ENCODE data around the gene ESYT2. TPM values are rescaled to one million over a fixed set of nuclear protein-coding genes. Genes with fewer than 3 reads are reported as not detected.
A peak's percentile ranks its signal among the peaks of the same experiment; 100 is the strongest.

The ESYT2 gene
- total and polyA plus RNA-seq, 5 donors: 29.0 to 84.7 (median 51.7) TPM

DNA sequence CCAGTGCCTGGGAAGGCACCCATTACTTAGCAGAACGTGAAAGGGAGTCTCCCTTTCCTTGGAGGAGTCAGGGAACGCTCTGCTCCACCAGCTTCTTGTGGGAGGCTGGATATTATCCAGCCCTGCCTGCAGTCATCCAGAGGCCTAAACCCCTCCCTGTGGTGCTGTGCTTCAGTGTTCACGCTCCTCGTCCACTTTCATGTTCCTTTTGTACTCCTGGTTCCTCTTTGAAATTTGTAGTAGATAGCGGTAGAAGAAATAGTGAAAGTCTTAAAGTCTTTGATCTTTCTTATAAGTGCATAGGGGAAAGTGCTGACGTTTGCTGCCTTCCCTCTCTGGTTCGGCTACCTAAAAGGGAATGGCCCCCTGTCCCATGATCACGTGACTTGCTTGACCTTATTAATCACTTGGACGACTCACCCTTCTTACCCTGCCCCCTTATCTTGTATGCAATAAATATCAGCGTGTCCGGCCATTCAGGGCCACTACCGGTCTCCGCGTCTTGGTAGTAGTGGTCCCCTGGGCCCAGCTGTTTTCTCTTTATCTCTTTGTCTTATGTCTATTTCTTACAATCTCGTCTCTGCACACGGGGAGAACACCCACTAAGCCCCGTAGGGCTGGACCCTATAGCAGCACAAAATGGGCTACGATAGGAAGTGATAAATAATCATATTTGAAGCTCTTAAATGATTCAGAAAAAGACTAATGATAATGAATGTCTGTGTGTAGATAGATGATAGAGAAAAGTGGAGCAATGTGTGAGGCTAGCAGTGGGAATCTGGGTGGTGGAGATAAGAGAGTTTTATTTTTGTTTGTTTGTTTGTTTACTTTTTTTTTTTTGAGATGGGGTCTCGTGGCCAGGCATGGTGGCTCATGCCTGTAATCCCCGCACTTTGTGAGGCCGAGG lies 5.8 kb upstream of the ESYT2 start:
- ATAC-seq (no peak), DNase-seq (no peak)
- Histone ChIP-seq H3K4me3 (ENCODE audit: low read length) (no peak overlapping the region), H3K27ac (ENCODE audit: low read length) (peak overlapping the region; percentile 19), H3K4me1 (ENCODE audit: control insufficient read depth, insufficient read depth, low read length) (no peaks in the 10 kb centered on the region), H3K27me3 (ENCODE audit: control insufficient read depth, insufficient read depth) (no peaks in the 10 kb centered on the region), H3K9me3 (ENCODE audit: control insufficient read depth, low read length) (no peaks in the 10 kb centered on the region)
- 57% methylated on average over 21 of the region's 21 CpGs for WGBS
- intact Hi-C loops (cut with DNase I): no loop called here

DNA sequence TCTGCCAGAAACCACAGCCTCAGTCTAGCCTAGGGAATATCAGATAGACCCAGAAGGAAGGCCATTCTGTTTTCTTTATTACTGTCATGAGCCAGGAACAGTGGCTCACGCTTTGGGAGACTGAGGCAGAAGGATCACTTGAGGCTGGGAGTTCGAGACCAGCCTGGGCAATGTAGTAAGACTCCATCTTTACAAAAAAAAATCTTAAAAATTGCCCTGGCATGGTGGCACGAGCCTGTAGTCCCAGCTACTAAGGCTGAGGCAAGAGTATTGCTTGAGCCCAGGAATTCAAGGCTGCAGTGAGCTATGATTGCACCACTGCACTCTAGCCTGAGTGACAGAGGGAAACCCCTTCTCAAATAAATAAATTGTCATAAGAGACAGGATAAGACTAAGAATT lies 3.7 kb upstream of the ESYT2 start:
- DNase-seq (no peak), ATAC-seq (no peak)
- Histone ChIP-seq H3K4me3 (ENCODE audit: low read length) (no peak overlapping the region), H3K27me3 (ENCODE audit: control insufficient read depth, insufficient read depth) (no peaks in the 10 kb centered on the region), H3K27ac (ENCODE audit: low read length) (no peak overlapping the region), H3K4me1 (ENCODE audit: control insufficient read depth, insufficient read depth, low read length) (no peaks in the 10 kb centered on the region), H3K9me3 (ENCODE audit: control insufficient read depth, low read length) (no peaks in the 10 kb centered on the region)
- intact Hi-C loops (cut with DNase I): no loop called here
- WGBS: 94% methylated on average over 3 of the region's 3 CpGs

- ATAC-seq: no peak
- Histone ChIP-seq H3K4me3 (ENCODE audit: low read length) (no peak overlapping the region), H3K27me3 (ENCODE audit: control insufficient read depth, insufficient read depth) (no peaks in the 10 kb centered on the region), H3K27ac (ENCODE audit: low read length) (no peak overlapping the region), H3K9me3 (ENCODE audit: control insufficient read depth, low read length) (no peaks in the 10 kb centered on the region), H3K4me1 (ENCODE audit: control insufficient read depth, insufficient read depth, low read length) (no peaks in the 10 kb centered on the region)
- intact Hi-C loops (cut with DNase I): no loop called here
- DNase-seq: no peak
- 65% methylated on average over 6 of the region's 6 CpGs for WGBS
These were observed 2.4 kb upstream of the ESYT2 start for GRCh38 chr7:158831738-158832091.

DNA sequence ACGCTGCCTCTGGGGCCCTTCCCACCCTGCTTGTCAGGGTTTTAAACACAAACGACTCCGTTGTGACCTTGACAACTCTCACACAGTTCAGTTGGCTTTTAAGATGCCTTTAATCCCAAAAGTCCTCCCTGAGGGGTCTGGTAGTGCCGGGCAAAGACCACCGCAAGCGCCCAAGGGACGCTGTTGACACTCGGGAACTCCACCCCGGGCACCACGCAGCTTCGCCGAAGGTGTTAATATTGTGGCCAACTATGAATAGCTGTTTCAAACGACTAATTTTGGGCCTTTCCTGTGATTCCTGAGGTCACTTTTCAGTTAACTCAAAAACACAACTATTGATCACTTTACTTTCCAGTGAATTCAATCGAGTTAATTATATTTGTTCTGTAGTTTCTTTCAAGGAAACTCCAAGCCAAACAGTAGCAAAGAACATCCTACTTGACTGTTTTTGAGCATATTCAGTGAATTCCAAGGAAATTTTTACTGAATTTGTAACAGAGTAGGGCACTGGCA lies 958 bp upstream of the ESYT2 start:
- no peaks in the 10 kb centered on the region for H3K9me3 ChIP-seq (ENCODE audit: control insufficient read depth, low read length)
- ATAC-seq: peak in 1 of 2 donors; percentile 1
- H3K27me3 ChIP-seq (ENCODE audit: control insufficient read depth, insufficient read depth): no peaks in the 10 kb centered on the region
- no peak for DNase-seq
- WGBS: 2% methylated on average over 14 of the region's 14 CpGs
- peak overlapping the region; percentile 98 for H3K27ac ChIP-seq (ENCODE audit: low read length)
- H3K4me3 ChIP-seq (ENCODE audit: low read length): peak overlapping the region; percentile 61
- no peaks in the 10 kb centered on the region for H3K4me1 ChIP-seq (ENCODE audit: control insufficient read depth, insufficient read depth, low read length)
- intact Hi-C loops (cut with DNase I): no loop called here

- peak overlapping the region; percentile 94 for H3K4me3 ChIP-seq (ENCODE audit: low read length)
- no peaks in the 10 kb centered on the region for H3K27me3 ChIP-seq (ENCODE audit: control insufficient read depth, insufficient read depth)
- ATAC-seq (peak; percentile 50 to 56), DNase-seq (peak in 2 of 3 donors; percentile 67 to 87)
- H3K4me1 ChIP-seq (ENCODE audit: control insufficient read depth, insufficient read depth, low read length): peaks cover 2% of the 10 kb centered on the region
- intact Hi-C loops (cut with DNase I): loop anchor here in 2 of 4 donors (5.0 kb wide), 1 partner anchor 47 kb away; no protein-coding TSS in a partner anchor
- WGBS: under 1% methylated on average over 38 of the region's 38 CpGs
- H3K27ac ChIP-seq (ENCODE audit: low read length): peak overlapping the region; percentile 84
- no peaks in the 10 kb centered on the region for H3K9me3 ChIP-seq (ENCODE audit: control insufficient read depth, low read length)
These were observed 328 bp downstream of the ESYT2 start for GRCh38 chr7:158829021-158829341.

DNA sequence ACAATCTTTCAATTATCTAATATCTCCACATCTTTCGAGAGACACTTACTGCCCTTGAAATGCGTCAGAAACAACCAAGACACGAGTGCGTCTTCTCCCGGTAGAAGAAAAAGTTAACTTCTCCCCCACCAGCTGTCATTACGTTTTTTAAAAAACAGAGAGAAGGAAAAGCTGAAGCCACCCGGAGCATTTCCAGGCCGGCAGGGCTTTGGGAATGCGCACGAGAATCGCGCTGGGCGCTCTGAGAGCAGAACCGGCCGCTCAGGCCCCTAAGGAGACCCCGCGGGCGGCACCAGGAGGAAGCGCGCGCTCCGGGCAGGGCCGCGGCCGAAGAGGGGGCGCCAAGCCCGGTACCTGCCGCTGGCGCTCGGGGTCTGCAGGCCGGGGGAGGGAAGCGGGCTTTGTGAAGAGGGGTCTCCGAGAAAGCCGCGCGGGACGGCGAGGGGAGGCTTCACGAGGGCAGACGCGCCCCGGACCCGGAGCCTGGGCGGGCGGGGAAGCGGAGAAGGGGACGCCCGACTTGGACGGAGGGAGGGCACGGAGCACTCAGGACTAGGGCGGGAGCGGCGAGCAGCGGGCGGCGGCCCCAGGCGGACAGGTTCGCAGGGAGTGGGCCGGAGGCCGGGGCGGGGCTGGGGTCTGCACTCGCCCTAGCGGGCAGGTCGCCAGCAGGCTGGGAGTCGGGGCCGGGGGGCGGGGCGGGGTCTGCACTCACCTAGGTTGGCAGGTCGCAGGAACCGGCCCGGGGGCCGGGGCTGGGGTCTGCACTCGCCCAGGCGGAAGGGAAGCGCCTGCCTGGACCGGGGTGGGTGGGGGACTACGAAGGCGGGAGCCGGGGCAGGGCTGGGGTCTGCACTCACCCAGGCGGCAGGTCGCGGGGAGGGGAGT lies 932 bp downstream of the ESYT2 start:
- H3K4me3 ChIP-seq (ENCODE audit: low read length): peak overlapping the region; percentile 94
- intact Hi-C loops (cut with DNase I): loop anchor here in 2 of 4 donors (5.0 kb wide), 1 partner anchor 46 kb away; no protein-coding TSS in a partner anchor
- under 1% methylated on average over 82 of the region's 82 CpGs for WGBS
- H3K9me3 ChIP-seq (ENCODE audit: control insufficient read depth, low read length): no peaks in the 10 kb centered on the region
- ATAC-seq (peak; percentile 37 to 46), DNase-seq (peak; percentile 61 to 87 (median 85))
- H3K4me1 ChIP-seq (ENCODE audit: control insufficient read depth, insufficient read depth, low read length): peaks cover 2% of the 10 kb centered on the region
- H3K27ac ChIP-seq (ENCODE audit: low read length): peak overlapping the region; percentile 84
- no peaks in the 10 kb centered on the region for H3K27me3 ChIP-seq (ENCODE audit: control insufficient read depth, insufficient read depth)

- peaks cover 6% of the 10 kb centered on the region for H3K4me1 ChIP-seq (ENCODE audit: control insufficient read depth, insufficient read depth, low read length)
- WGBS: 33% methylated on average over 13 of the region's 13 CpGs
- ATAC-seq (no peak), DNase-seq (no peak)
- peak overlapping the region; percentile 94 for H3K4me3 ChIP-seq (ENCODE audit: low read length)
- peak overlapping the region; percentile 84 for H3K27ac ChIP-seq (ENCODE audit: low read length)
- H3K9me3 ChIP-seq (ENCODE audit: control insufficient read depth, low read length): no peaks in the 10 kb centered on the region
- intact Hi-C loops (cut with DNase I): loop anchor here in 2 of 4 donors (5.0 kb wide), 1 partner anchor 45 kb away; no protein-coding TSS in a partner anchor
- H3K27me3 ChIP-seq (ENCODE audit: control insufficient read depth, insufficient read depth): no peaks in the 10 kb centered on the region
These were observed 1.7 kb downstream of the ESYT2 start for GRCh38 chr7:158827411-158828132.

DNA sequence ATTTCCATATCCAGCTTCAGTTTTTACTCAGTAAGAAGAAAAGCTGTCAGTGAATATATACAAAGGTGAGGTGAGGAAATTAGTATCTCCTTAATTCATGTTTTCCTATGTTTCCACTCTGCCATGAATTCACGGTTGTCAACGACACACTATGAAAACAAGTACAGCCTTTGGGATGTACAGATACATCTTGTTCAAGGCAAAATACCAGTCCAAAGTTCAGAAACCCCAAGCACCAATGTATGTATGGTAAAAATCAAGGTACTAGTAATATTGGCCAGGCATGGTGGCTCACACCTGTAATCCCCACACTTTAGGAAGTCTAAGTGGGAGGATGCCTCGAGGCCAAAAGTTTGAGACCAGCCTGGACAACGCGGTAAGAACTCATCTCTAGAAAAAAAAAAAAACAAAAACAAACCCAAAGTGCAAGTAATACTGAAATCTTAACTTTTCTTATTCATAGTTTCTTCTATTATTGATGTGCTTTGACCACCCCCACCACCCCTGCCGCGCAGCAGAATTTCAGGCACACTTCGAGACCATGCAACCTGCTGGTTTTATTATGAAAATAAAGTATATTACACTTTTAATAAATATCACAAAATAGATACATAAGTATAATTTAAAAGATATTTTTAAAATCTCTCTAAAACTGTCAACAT lies 3.5 kb downstream of the ESYT2 start:
- intact Hi-C loops (cut with DNase I): loop anchor here in 2 of 4 donors (5.0 kb wide), 1 partner anchor 43 kb away; no protein-coding TSS in a partner anchor
- no peak overlapping the region for H3K27ac ChIP-seq (ENCODE audit: low read length)
- H3K9me3 ChIP-seq (ENCODE audit: control insufficient read depth, low read length): no peaks in the 10 kb centered on the region
- ATAC-seq (no peak), DNase-seq (no peak)
- 89% methylated on average over 8 of the region's 8 CpGs for WGBS
- H3K4me3 ChIP-seq (ENCODE audit: low read length): no peak overlapping the region
- H3K4me1 ChIP-seq (ENCODE audit: control insufficient read depth, insufficient read depth, low read length): peaks cover 14% of the 10 kb centered on the region
- no peaks in the 10 kb centered on the region for H3K27me3 ChIP-seq (ENCODE audit: control insufficient read depth, insufficient read depth)

DNA sequence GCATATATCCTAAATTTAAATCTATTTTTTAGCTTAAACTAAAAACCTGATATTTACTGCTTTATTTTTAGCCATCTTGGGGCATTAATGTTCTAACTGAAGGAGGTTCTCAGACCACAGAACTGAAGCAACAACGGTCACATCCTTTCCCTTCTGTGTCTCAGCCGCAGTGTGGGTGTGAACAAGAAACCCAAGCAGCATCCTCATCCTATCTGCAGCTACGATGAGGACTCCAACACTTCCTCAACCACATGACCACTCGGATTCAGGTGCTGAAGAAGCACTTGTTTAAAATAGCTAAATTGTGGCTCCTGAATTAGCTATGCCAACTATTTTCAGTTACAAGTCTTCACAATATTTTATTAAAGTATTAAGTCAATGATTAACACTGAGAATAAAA lies 5.3 kb downstream of the ESYT2 start:
- Histone ChIP-seq H3K4me3 (ENCODE audit: low read length) (no peak overlapping the region), H3K27me3 (ENCODE audit: control insufficient read depth, insufficient read depth) (no peaks in the 10 kb centered on the region), H3K4me1 (ENCODE audit: control insufficient read depth, insufficient read depth, low read length) (peaks cover 17% of the 10 kb centered on the region), H3K27ac (ENCODE audit: low read length) (no peak overlapping the region), H3K9me3 (ENCODE audit: control insufficient read depth, low read length) (no peaks in the 10 kb centered on the region)
- no peak for DNase-seq
- ATAC-seq: no peak
- intact Hi-C loops (cut with DNase I): loop anchor here in 1 of 4 donors (5.0 kb wide), 1 partner anchor 33 kb away; the partner anchor contains the start of gene DYNC2I1
- 21% methylated on average over 4 of the region's 4 CpGs for WGBS
